Measurements from ENCODE around the gene ZNF273. TPM values are rescaled to one million over a fixed set of nuclear protein-coding genes. Genes with fewer than 3 reads are reported as not detected.

The ZNF273 gene
- total RNA-seq, 1 experiment from 2014 or later = 6.6 TPM

DNA sequence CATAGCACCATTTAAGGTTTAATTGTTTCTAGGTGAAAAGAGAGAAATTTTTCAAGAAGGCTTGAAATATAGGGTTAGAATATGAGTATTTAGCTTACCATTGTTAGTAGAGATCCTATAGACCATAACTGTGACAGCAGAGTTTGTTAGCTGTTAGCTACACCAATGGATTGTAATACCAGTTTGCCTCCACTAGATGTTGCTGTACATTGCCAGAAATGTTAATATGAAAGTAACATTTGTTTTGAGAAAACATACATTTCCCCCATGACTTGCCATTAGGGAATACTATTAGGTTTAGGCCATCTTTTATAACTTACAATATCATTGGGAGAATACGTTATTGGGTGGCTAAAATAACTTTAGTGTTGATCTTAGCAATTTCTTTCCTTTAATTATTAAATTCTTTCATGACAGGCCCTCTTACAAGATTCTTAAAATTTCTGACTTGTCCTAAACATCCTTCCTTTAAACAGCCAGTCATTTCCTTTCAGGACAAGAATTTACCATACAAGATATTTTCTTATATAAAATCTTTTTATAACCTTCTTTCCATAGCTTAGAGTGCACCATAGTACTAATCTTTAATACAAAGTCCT, 48.3 kb downstream of the ZNF273 start:
- ATAC-seq (peak; percentile 62), DNase-seq (ENCODE audit: low read depth, low spot score) (peak; percentile 16)
- no peaks in the 10 kb centered on the region for H3K27me3 ChIP-seq (ENCODE audit: insufficient read depth, low read length)
- BruUV-seq (replicated peaks) = no TSS peak
- CTCF ChIA-PET = interaction anchor here (1.3 kb wide), 1 partner anchor 356 kb away, joined by 11 read pairs; no protein-coding TSS in a partner anchor
- intact Hi-C loops (cut with micrococcal nuclease) = loop anchor here (1.0 kb wide), 2 partner anchors 265 to 356 kb away; no protein-coding TSS in a partner anchor
- POLR2A ChIA-PET = no interaction called here
- H3K9me2 ChIP-seq (ENCODE audit: insufficient read depth) = no peaks in the 10 kb centered on the region
- no peak overlapping the region for H2AFZ ChIP-seq (ENCODE audit: low read depth, low read length, poor library complexity, severe bottlenecking)
- H3K27ac ChIP-seq (ENCODE audit: low read depth, low read length) = no peak overlapping the region
- no peak overlapping the region for H3K9ac ChIP-seq (ENCODE audit: low read length)
- no peaks in the 10 kb centered on the region for H3K9me3 ChIP-seq (ENCODE audit: control insufficient read depth in 1 of 2, insufficient read depth in 1 of 2, low read depth in 1 of 2, low read length in 2 of 2)
- no peaks in the 10 kb centered on the region for H3K79me2 ChIP-seq (ENCODE audit: insufficient read depth, low read length)
- no peaks in the 10 kb centered on the region for H4K20me1 ChIP-seq (ENCODE audit: insufficient read depth)
- RAD21 ChIA-PET (ENCODE audit: low non-redundant PET in 1 of 2, low total read pairs in 2 of 2, uncharacterized antibody in 2 of 2, unreplicated experiment in 2 of 2) = no interaction called here
- no peaks in the 10 kb centered on the region for H3K36me3 ChIP-seq (ENCODE audit: control insufficient read depth in 1 of 2, insufficient read depth in 2 of 2, low read length in 2 of 2)
- H3K4me3 ChIP-seq (replicated peaks in 1 of 2; ENCODE audit: low read depth in 1 of 2, low read length in 2 of 2) = no peak overlapping the region
- H3K4me1 ChIP-seq (ENCODE audit: control insufficient read depth in 1 of 2, insufficient read depth in 2 of 2, low read length in 2 of 2) = no peaks in the 10 kb centered on the region
- H3K4me2 ChIP-seq (ENCODE audit: low read length) = no peak overlapping the region
- TF ChIP-seq RAD21 (IDR thresholded peaks at IDR 0.05; ENCODE audit: low read depth) (peak; percentile 82), ZBTB33 (IDR thresholded peaks at IDR 0.05; ENCODE audit: extremely low read depth, insufficient replicate concordance, low read length) (no peak)
- TF ChIP-seq, protein P1, sequence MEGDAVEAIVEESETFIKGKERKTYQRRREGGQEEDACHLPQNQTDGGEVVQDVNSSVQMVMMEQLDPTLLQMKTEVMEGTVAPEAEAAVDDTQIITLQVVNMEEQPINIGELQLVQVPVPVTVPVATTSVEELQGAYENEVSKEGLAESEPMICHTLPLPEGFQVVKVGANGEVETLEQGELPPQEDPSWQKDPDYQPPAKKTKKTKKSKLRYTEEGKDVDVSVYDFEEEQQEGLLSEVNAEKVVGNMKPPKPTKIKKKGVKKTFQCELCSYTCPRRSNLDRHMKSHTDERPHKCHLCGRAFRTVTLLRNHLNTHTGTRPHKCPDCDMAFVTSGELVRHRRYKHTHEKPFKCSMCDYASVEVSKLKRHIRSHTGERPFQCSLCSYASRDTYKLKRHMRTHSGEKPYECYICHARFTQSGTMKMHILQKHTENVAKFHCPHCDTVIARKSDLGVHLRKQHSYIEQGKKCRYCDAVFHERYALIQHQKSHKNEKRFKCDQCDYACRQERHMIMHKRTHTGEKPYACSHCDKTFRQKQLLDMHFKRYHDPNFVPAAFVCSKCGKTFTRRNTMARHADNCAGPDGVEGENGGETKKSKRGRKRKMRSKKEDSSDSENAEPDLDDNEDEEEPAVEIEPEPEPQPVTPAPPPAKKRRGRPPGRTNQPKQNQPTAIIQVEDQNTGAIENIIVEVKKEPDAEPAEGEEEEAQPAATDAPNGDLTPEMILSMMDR (IDR thresholded peaks at IDR 0.05 in 2 of 3, conservative IDR thresholded peaks at IDR 0.05 in 1 of 3; ENCODE audit: borderline replicate concordance in 1 of 3, insufficient read depth in 1 of 3, low read depth in 2 of 3, low read length in 2 of 3) = peak; percentile 49 to 79 (median 73); a peak in 5 of 6 replicates
